ENCODE results near the gene CACNA1C. TPM values are rescaled to one million over a fixed set of nuclear protein-coding genes. Genes with fewer than 3 reads are reported as not detected.

CACNA1C gene
- total RNA-seq, 1 experiment from 2014 or later: 1.8 TPM

- no peak for DNase-seq (ENCODE audit: low read depth)
Measured at GRCh38 chr12:2643576-2644135, 590.9 kb downstream of the CACNA1C start.

GRCh38 chr12:2644683-2645405 is 592.1 kb downstream of the CACNA1C start:
- no peak for DNase-seq (ENCODE audit: low read depth)

GRCh38 chr12:2645460-2645859 is 592.7 kb downstream of the CACNA1C start:
- DNase-seq (ENCODE audit: low read depth): no peak

GRCh38 chr12:2646341-2646740 is 593.6 kb downstream of the CACNA1C start:
- DNase-seq (ENCODE audit: low read depth): no peak

- no peak for DNase-seq (ENCODE audit: low read depth)
Measured at GRCh38 chr12:2647186-2647585, 594.4 kb downstream of the CACNA1C start.

- no peak for DNase-seq (ENCODE audit: low read depth)
Measured at GRCh38 chr12:2648406-2648805, 595.6 kb downstream of the CACNA1C start.

- DNase-seq (ENCODE audit: low read depth): no peak
Measured at GRCh38 chr12:2649201-2650030, 596.6 kb downstream of the CACNA1C start.

GRCh38 chr12:2650261-2651067 is 597.7 kb downstream of the CACNA1C start:
- no peak for DNase-seq (ENCODE audit: low read depth)

GRCh38 chr12:2651068-2651965 is 598.5 kb downstream of the CACNA1C start:
- no peak for DNase-seq (ENCODE audit: low read depth)

- no peak for DNase-seq (ENCODE audit: low read depth)
Measured at GRCh38 chr12:2652011-2652400, 599.2 kb downstream of the CACNA1C start.

- no peak for DNase-seq (ENCODE audit: low read depth)
Measured at GRCh38 chr12:2652401-2653081, 599.8 kb downstream of the CACNA1C start.

GRCh38 chr12:2653461-2653965 is 600.7 kb downstream of the CACNA1C start:
- DNase-seq (ENCODE audit: low read depth): no peak

- DNase-seq (ENCODE audit: low read depth): no peak
Measured at GRCh38 chr12:2654311-2654710, 601.5 kb downstream of the CACNA1C start.

- DNase-seq (ENCODE audit: low read depth): no peak
Measured at GRCh38 chr12:2654741-2655140, 602.0 kb downstream of the CACNA1C start.

- no peak for DNase-seq (ENCODE audit: low read depth)
Measured at GRCh38 chr12:2662524-2662923, 609.7 kb downstream of the CACNA1C start.

GRCh38 chr12:2664721-2665577 is 612.2 kb downstream of the CACNA1C start:
- DNase-seq (ENCODE audit: low read depth): no peak

- DNase-seq (ENCODE audit: low read depth): no peak
Measured at GRCh38 chr12:2666411-2666810, 613.6 kb downstream of the CACNA1C start.

GRCh38 chr12:2666846-2667245 is 614.1 kb downstream of the CACNA1C start:
- no peak for DNase-seq (ENCODE audit: low read depth)
